K562 (cell line): Measurements from ENCODE around the gene YY1AP1. TPM values are rescaled to one million over a fixed set of nuclear protein-coding genes. Genes with fewer than 3 reads are reported as not detected.
A peak's percentile ranks its signal among the peaks of the same experiment; 100 is the strongest.

Source experiments
- ATF1 ChIP-seq, 2 experiments: fragments of 450-650 bp in 1 of 2; IDR thresholded peaks; 2 replicates each; pipeline ENCODE4 v1.6.1; 2016; ENCODE audit warnings: missing compliant biosample characterization in 1 of 2, missing genetic modification characterization in 1 of 2
- CCAR2 ChIP-seq: fragments of 200-400 bp; formaldehyde crosslinking; IDR thresholded peaks from 2 replicates; pipeline ENCODE4 v1.6.1; 2017; ENCODE audit warnings: mild to moderate bottlenecking, low read depth, low read length
- CHD2 ChIP-seq: IDR thresholded peaks from 2 replicates; pipeline ENCODE4 v1.6.1; 2011; ENCODE audit warnings: low read depth, low read length
- E4F1 ChIP-seq: fragments of 250-450 bp; sonication (Bioruptor Pico); IDR thresholded peaks from 2 replicates; pipeline ENCODE4 v1.5.0; 2021; ENCODE audit warnings: mild to moderate bottlenecking, borderline replicate concordance
- EHMT2 ChIP-seq: fragments of 450-650 bp; IDR thresholded peaks from 2 replicates; pipeline ENCODE4 v1.6.1; 2018; ENCODE audit warnings: antibody characterized with exemption
- HNRNPL ChIP-seq: fragments of 200-400 bp; formaldehyde crosslinking; IDR thresholded peaks from 2 replicates; pipeline ENCODE4 v1.6.1; 2017; ENCODE audit warnings: low read depth, mild to moderate bottlenecking, low read length
- KDM2B ChIP-seq: fragments of 250-450 bp; sonication (Bioruptor Pico); IDR thresholded peaks from 2 replicates; pipeline ENCODE4 v1.8.0; 2021; ENCODE audit warnings: mild to moderate bottlenecking, moderate library complexity
- MEF2A ChIP-seq: IDR thresholded peaks from 2 replicates; pipeline ENCODE4 v1.6.1; 2011; ENCODE audit warnings: low read depth, mild to moderate bottlenecking, low read length, moderate library complexity; ENCODE audit not compliant: control insufficient read depth
- MTF1 ChIP-seq: fragments of 250-450 bp; sonication (Bioruptor Pico); IDR thresholded peaks from 2 replicates; pipeline ENCODE4 v1.9.0; 2021; ENCODE audit warnings: moderate library complexity, mild to moderate bottlenecking, inconsistent platforms, borderline replicate concordance
- NR1H2 ChIP-seq: sonication (generic); formaldehyde crosslinking; IDR thresholded peaks from 2 replicates; pipeline ENCODE4 v1.4.0; 2020; ENCODE audit warnings: mild to moderate bottlenecking, missing genetic modification reagents
- RREB1 ChIP-seq: fragments of 250-450 bp; sonication (Bioruptor Pico); IDR thresholded peaks from 2 replicates; pipeline ENCODE4 v1.4.0; 2020
- SPI1 ChIP-seq: IDR thresholded peaks from 2 replicates; pipeline ENCODE4 v1.6.1; 2011; ENCODE audit warnings: low read depth, low read length, control low read depth, borderline replicate concordance
- TAL1 ChIP-seq: fragments of 450-650 bp; IDR thresholded peaks from 2 replicates; pipeline ENCODE4 v1.6.1; 2016; ENCODE audit warnings: mild to moderate bottlenecking
- ZNF217 ChIP-seq: sonication (generic); formaldehyde crosslinking; IDR thresholded peaks from 2 replicates; pipeline ENCODE4 v1.8.0; 2022; ENCODE audit warnings: mild to moderate bottlenecking, missing genetic modification reagents
- ZNF316 ChIP-seq: fragments of 450-650 bp; IDR thresholded peaks from 2 replicates; pipeline ENCODE4 v1.6.1; 2016
- ZNF609 ChIP-seq: sonication (generic); formaldehyde crosslinking; IDR thresholded peaks from 2 replicates; pipeline ENCODE4 v1.8.1; 2023; ENCODE audit warnings: missing genetic modification reagents, mild to moderate bottlenecking, borderline replicate concordance
- polyA plus RNA-seq, 8 experiments: library from polyadenylated mRNA; depleted of rRNA in 4 of 8; stranded (reverse) in 5 of 8; unstranded in 3 of 8; fragments of >200 nt; fragmentation: Nextera tagmentation in 2 of 8; fragmentation: Illumina TruSeq in 1 of 8; extraction: Ambion mirVana in 2 of 8; extraction: Trizol in 1 of 8; gene quantifications; 2 replicates each; pipeline versions ENCODE4 v1.2.1 to v1.2.3, GENCODE V29; 2011 to 2014; ENCODE audit warnings: inconsistent platforms in 1 of 8, missing spikeins in 1 of 8
- total RNA-seq, 7 experiments: library from RNA; depleted of rRNA in 6 of 7; stranded (reverse); fragments of >200 nt in 6 of 7; fragmentation: Illumina TruSeq in 2 of 7; extraction: Trizol in 2 of 7; gene quantifications; 2 replicates each; pipeline versions ENCODE4 v1.2.1 to v1.2.3, GENCODE V29; 2011 to 2021; ENCODE audit warnings: low replicate concordance in 1 of 7

Gene YY1AP1
- total and polyA plus RNA-seq, 9 of the 15 experiments (the other 6 are each of a cell fraction or from before 2014, with no cell fraction given) = 18.4 to 90.7 (median 42.9) TPM

GRCh38 chr1:155691992-155692528, 3.5 kb upstream of the YY1AP1 start (continued):
- TF ChIP-seq HNRNPL = no peak
- no peak for TF ChIP-seq MTF1
- TF ChIP-seq ZNF609 (CRISPR knock-in tag) = 0 out of 2 replicates have a peak, but pooled peaks have one; percentile 41
- TF ChIP-seq ATF1 (CRISPR knock-in tag; IDR thresholded peaks at IDR 0.05) = no peak
- peak; percentile 84 for TF ChIP-seq ATF1 (tag; IDR thresholded peaks at IDR 0.05)
- no peak for TF ChIP-seq NR1H2 (CRISPR knock-in tag)
- TF ChIP-seq SPI1 = no peak
- no peak for TF ChIP-seq RREB1
- TF ChIP-seq TAL1 = peak; percentile 85
- no peak for TF ChIP-seq KDM2B
- TF ChIP-seq CCAR2 = no peak
- TF ChIP-seq EHMT2 = peak; percentile 70
- no peak for TF ChIP-seq E4F1
- TF ChIP-seq ZNF217 = no peak
- no peak for TF ChIP-seq CHD2
- TF ChIP-seq MEF2A = 0 out of 2 replicates have a peak, but pooled peaks have one; percentile 14
- no peak for TF ChIP-seq ZNF316
